CD4-positive, alpha-beta T cell (primary cell): ENCODE data around the gene HS3ST3B1. TPM values are rescaled to one million over a fixed set of nuclear protein-coding genes. Genes with fewer than 3 reads are reported as not detected.

Source experiments
- ATAC-seq: fragments of 200-7000 bp; cut with Tn5 transposase; one replicate; pipeline ENCODE4 v1.10.0; 2022; ENCODE audit warnings: mild to moderate bottlenecking; ENCODE audit not compliant: poor library complexity
- CTCF ChIA-PET: fragments of 350-600 bp; sonication (Branson Sonifier 250); formaldehyde crosslinking; loops from one replicate; lab custom pipeline; 2021; ENCODE audit warnings: antibody characterized with exemption, inconsistent platforms; lab: Charles Lee
- POLR2A ChIA-PET: fragments of 350-600 bp; sonication (Branson Sonifier 250); formaldehyde crosslinking; loops from one replicate; lab custom pipeline; 2021; ENCODE audit warnings: antibody characterized with exemption, inconsistent platforms; lab: Charles Lee
- DNase-seq, 14 experiments: peaks; one replicate each; pipeline ENCODE4 v3.0.0-alpha.2; 2013 to 2020; ENCODE audit warnings: mixed read lengths in 2 of 14
- H3K27ac ChIP-seq, 2 donors: one replicate each; pipeline versions ENCODE4 v1.5.1 to v1.7.0; 2013; ENCODE audit warnings: low read length in 2 of 2, low read depth in 1 of 2, mild to moderate bottlenecking in 1 of 2
- H3K27me3 ChIP-seq, 2 experiments: 1 replicate in 1 of 2; 2 replicates in 1 of 2; pipeline versions ENCODE4 v1.6.1 to v1.7.0; 2013; ENCODE audit warnings: low read length in 2 of 2, control low read depth in 1 of 2, mild to moderate bottlenecking in 1 of 2, moderate library complexity in 1 of 2; ENCODE audit not compliant: insufficient read depth in 2 of 2, control insufficient read depth in 1 of 2
- H3K36me3 ChIP-seq: one replicate; pipeline ENCODE4 v1.6.1; 2013; ENCODE audit warnings: low read length, control low read depth; ENCODE audit not compliant: insufficient read depth
- H3K4me1 ChIP-seq: one replicate; pipeline ENCODE4 v1.6.1; 2013; ENCODE audit warnings: low read length, control low read depth; ENCODE audit not compliant: insufficient read depth
- H3K4me3 ChIP-seq: one replicate; pipeline ENCODE4 v1.5.1; 2013; ENCODE audit warnings: mild to moderate bottlenecking, low read length, moderate library complexity
- H3K9me3 ChIP-seq, 2 experiments: 1 replicate in 1 of 2; 2 replicates in 1 of 2; pipeline versions ENCODE4 v1.6.1 to v1.7.0; 2013; ENCODE audit warnings: low read length in 2 of 2, mild to moderate bottlenecking in 2 of 2, control low read depth in 1 of 2, moderate library complexity in 1 of 2; ENCODE audit not compliant: control insufficient read depth in 1 of 2, insufficient read depth in 1 of 2
- H3K27ac Mint-ChIP-seq: one replicate; pipeline ENCODE4 v1.8.0; 2020; ENCODE audit warnings: mixed read lengths
- H3K27me3 Mint-ChIP-seq: one replicate; pipeline ENCODE4 v1.8.0; 2021; ENCODE audit warnings: mixed read lengths
- H3K36me3 Mint-ChIP-seq: one replicate; pipeline ENCODE4 v1.8.0; 2021; ENCODE audit warnings: low read depth, mixed read lengths
- H3K4me1 Mint-ChIP-seq: one replicate; pipeline ENCODE4 v1.8.0; 2021; ENCODE audit warnings: low read depth, mixed read lengths
- H3K4me3 Mint-ChIP-seq: one replicate; pipeline ENCODE4 v1.8.0; 2020; ENCODE audit warnings: mild to moderate bottlenecking, mixed read lengths
- H3K9me3 Mint-ChIP-seq: one replicate; pipeline ENCODE4 v1.8.0; 2020; ENCODE audit warnings: mixed read lengths
- CTCF ChIP-seq: fragments of 200-600 bp; IDR thresholded peaks from one replicate; pipeline ENCODE4 v1.8.0; 2022; ENCODE audit warnings: antibody characterized with exemption, mild to moderate bottlenecking
- intact Hi-C, 2 experiments: fragments of 100-400 bp; cut with DNase I in 1 of 2; cut with micrococcal nuclease in 1 of 2; formaldehyde crosslinking; loops; one replicate each; pipeline versions ENCODE4 v1.15.1 to v1.9.0; 2023 to 2025; cut with DNase I, micrococcal nuclease
- total RNA-seq, 174 experiments: library from RNA in 2 of 174; stranded (reverse) in 2 of 174; gene quantifications; one replicate each; pipeline ENCODE4 v1.2.3 and lab custom pipeline; 2021 to 2026

Gene HS3ST3B1
- total RNA-seq, 2 experiments from 2014 or later: 9.3 to 11.5 TPM

- ATAC-seq: no peak
- peak overlapping the region; percentile 47 for H3K4me3 Mint-ChIP-seq
- POLR2A ChIA-PET: interaction anchor here (0.6 to 1.3 kb wide), 7 partner anchors 9 to 606 kb away, joined by 3 to 4 read pairs (median 3); partner anchors contain the start of gene HS3ST3B1
Observed at GRCh38 chr17:14321476-14321949, 20.6 kb downstream of the HS3ST3B1 start.

GRCh38 chr17:14321980-14322776 is 21.3 kb downstream of the HS3ST3B1 start:
- Histone ChIP-seq H3K36me3 (no peaks in the 10 kb centered on the region), H3K9me3 (no peaks in the 10 kb centered on the region), H3K27ac (no peak overlapping the region), H3K4me1 (peaks cover 48% of the 10 kb centered on the region), H3K27me3 (no peaks in the 10 kb centered on the region), H3K4me3 (no peak overlapping the region)
- DNase-seq: no peak
- Mint-ChIP-seq H3K27ac (peak overlapping the region; percentile 48), H3K4me3 (no peak overlapping the region), H3K9me3 (no peaks in the 10 kb centered on the region), H3K36me3 (peaks cover 13% of the 10 kb centered on the region), H3K4me1 (peaks cover 87% of the 10 kb centered on the region), H3K27me3 (no peaks in the 10 kb centered on the region)
- ChIA-PET POLR2A (interaction anchor here (0.6 to 1.3 kb wide), 2 partner anchors 23 to 605 kb away, joined by 3 to 4 read pairs; no protein-coding TSS in a partner anchor), CTCF (interaction anchor here (0.9 kb wide), 1 partner anchor 26 kb away, joined by 3 read pairs; no protein-coding TSS in a partner anchor)
- intact Hi-C loops: no loop called here
- ATAC-seq: no peak
- TF ChIP-seq CTCF: no peak

More at GRCh38 chr17:14321476-14321949, 20.6 kb downstream of the HS3ST3B1 start:
- Histone ChIP-seq H3K9me3 (no peaks in the 10 kb centered on the region), H3K36me3 (no peaks in the 10 kb centered on the region), H3K27me3 (no peaks in the 10 kb centered on the region), H3K27ac (no peak overlapping the region), H3K4me3 (no peak overlapping the region), H3K4me1 (peaks cover 51% of the 10 kb centered on the region)
- CTCF ChIA-PET: interaction anchor here (0.7 to 0.9 kb wide), 2 partner anchors 19 to 26 kb away, joined by 3 read pairs; no protein-coding TSS in a partner anchor
- Mint-ChIP-seq H3K4me1 (peaks cover 87% of the 10 kb centered on the region), H3K27me3 (no peaks in the 10 kb centered on the region), H3K27ac (peak overlapping the region; percentile 48), H3K9me3 (no peaks in the 10 kb centered on the region), H3K36me3 (peaks cover 15% of the 10 kb centered on the region)
- DNase-seq: no peak
- intact Hi-C loops: no loop called here
- TF ChIP-seq CTCF: no peak

GRCh38 chr17:14323522-14323981 is 22.7 kb downstream of the HS3ST3B1 start:
- ATAC-seq (no peak), DNase-seq (no peak)
- Histone ChIP-seq H3K27ac (no peak overlapping the region), H3K9me3 (no peaks in the 10 kb centered on the region), H3K4me3 (no peak overlapping the region), H3K36me3 (no peaks in the 10 kb centered on the region), H3K27me3 (no peaks in the 10 kb centered on the region), H3K4me1 (peaks cover 34% of the 10 kb centered on the region)
- no peaks in the 10 kb centered on the region for H3K27me3 Mint-ChIP-seq
- no peaks in the 10 kb centered on the region for H3K9me3 Mint-ChIP-seq
- H3K4me3 Mint-ChIP-seq: no peak overlapping the region
- peaks cover 87% of the 10 kb centered on the region for H3K4me1 Mint-ChIP-seq
- no peak for TF ChIP-seq CTCF
- ChIA-PET POLR2A (interaction anchor here (0.6 to 1.8 kb wide), 2 partner anchors 12 to 21 kb away, joined by 5 to 6 read pairs; no protein-coding TSS in a partner anchor), CTCF (interaction anchor here (0.9 kb wide), 1 partner anchor 82 kb away, joined by 4 read pairs; no protein-coding TSS in a partner anchor)
- intact Hi-C loops: no loop called here
- H3K27ac Mint-ChIP-seq: peak overlapping the region; percentile 48
- H3K36me3 Mint-ChIP-seq: peaks cover 22% of the 10 kb centered on the region
